Measurements from ENCODE around the gene SERGEF. TPM values are rescaled to one million over a fixed set of nuclear protein-coding genes. Genes with fewer than 3 reads are reported as not detected.

SERGEF gene
- total and polyA plus RNA-seq, 2 of the 13 experiments (the other 11 are each of a cell fraction or from before 2014, with no cell fraction given) = 54.5 to 114 TPM

DNA sequence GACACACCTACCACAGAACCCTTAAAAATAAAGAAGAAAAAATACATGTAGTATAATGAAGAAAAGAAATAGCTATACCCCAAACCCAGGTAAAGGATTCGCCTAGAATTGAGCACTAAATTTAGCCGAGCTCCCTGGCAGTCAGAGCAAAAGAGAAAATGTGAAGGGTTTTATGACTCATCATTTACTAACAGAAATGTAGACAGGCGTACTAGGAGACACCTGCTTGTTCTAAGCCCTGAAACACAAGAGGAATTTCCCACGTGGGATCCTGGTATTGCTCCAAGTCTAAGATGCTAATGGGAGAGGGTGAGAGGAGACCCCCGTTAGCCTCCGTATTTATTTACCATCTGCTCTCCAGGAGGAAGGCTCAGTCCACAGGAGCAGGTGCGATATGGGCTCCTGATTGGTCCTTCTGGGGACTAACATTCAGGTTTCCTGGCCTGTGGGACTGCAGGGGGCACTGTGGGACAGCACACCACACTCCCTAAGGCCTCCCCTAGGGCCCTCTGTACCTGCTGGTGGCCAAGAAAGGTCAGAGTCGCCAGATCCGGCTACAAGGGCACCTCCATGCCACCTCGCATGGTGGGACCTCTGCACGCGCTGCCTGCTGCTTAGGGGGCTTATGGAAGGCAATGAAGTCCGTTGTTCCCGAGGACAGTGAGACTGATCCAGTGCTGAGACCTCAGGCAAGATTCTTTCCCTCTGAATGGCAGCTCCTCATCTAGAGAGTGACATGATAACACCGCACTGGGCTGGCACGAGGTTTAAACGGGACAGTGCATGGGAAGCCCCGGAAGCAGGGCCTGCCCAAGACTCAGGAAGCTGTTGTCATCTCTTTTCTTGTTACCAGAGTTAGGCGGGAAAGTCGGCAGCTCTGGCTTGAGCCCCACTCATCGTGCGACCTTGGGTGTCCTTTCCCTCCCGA, 252.5 kb downstream of the SERGEF start (continued):
- TF ChIP-seq, protein P1, sequence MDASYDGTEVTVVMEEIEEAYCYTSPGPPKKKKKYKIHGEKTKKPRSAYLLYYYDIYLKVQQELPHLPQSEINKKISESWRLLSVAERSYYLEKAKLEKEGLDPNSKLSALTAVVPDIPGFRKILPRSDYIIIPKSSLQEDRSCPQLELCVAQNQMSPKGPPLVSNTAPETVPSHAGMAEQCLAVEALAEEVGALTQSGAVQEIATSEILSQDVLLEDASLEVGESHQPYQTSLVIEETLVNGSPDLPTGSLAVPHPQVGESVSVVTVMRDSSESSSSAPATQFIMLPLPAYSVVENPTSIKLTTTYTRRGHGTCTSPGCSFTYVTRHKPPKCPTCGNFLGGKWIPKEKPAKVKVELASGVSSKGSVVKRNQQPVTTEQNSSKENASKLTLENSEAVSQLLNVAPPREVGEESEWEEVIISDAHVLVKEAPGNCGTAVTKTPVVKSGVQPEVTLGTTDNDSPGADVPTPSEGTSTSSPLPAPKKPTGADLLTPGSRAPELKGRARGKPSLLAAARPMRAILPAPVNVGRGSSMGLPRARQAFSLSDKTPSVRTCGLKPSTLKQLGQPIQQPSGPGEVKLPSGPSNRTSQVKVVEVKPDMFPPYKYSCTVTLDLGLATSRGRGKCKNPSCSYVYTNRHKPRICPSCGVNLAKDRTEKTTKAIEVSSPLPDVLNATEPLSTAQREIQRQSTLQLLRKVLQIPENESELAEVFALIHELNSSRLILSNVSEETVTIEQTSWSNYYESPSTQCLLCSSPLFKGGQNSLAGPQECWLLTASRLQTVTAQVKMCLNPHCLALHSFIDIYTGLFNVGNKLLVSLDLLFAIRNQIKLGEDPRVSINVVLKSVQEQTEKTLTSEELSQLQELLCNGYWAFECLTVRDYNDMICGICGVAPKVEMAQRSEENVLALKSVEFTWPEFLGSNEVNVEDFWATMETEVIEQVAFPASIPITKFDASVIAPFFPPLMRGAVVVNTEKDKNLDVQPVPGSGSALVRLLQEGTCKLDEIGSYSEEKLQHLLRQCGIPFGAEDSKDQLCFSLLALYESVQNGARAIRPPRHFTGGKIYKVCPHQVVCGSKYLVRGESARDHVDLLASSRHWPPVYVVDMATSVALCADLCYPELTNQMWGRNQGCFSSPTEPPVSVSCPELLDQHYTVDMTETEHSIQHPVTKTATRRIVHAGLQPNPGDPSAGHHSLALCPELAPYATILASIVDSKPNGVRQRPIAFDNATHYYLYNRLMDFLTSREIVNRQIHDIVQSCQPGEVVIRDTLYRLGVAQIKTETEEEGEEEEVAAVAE (CRISPR knock-in tag; IDR thresholded peaks at IDR 0.05; ENCODE audit: borderline replicate concordance) = no peak
- TF ChIP-seq, protein P2, sequence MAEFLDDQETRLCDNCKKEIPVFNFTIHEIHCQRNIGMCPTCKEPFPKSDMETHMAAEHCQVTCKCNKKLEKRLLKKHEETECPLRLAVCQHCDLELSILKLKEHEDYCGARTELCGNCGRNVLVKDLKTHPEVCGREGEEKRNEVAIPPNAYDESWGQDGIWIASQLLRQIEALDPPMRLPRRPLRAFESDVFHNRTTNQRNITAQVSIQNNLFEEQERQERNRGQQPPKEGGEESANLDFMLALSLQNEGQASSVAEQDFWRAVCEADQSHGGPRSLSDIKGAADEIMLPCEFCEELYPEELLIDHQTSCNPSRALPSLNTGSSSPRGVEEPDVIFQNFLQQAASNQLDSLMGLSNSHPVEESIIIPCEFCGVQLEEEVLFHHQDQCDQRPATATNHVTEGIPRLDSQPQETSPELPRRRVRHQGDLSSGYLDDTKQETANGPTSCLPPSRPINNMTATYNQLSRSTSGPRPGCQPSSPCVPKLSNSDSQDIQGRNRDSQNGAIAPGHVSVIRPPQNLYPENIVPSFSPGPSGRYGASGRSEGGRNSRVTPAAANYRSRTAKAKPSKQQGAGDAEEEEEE (CRISPR knock-in tag; IDR thresholded peaks at IDR 0.05; ENCODE audit: borderline replicate concordance) = no peak
- TF ChIP-seq, protein P3, sequence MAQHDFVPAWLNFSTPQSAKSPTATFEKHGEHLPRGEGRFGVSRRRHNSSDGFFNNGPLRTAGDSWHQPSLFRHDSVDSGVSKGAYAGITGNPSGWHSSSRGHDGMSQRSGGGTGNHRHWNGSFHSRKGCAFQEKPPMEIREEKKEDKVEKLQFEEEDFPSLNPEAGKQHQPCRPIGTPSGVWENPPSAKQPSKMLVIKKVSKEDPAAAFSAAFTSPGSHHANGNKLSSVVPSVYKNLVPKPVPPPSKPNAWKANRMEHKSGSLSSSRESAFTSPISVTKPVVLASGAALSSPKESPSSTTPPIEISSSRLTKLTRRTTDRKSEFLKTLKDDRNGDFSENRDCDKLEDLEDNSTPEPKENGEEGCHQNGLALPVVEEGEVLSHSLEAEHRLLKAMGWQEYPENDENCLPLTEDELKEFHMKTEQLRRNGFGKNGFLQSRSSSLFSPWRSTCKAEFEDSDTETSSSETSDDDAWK (CRISPR knock-in tag; IDR thresholded peaks at IDR 0.05) = no peak
- TF ChIP-seq ZFP82 (CRISPR knock-in tag; IDR thresholded peaks at IDR 0.05; ENCODE audit: borderline replicate concordance) (no peak), BHLHE40 (IDR thresholded peaks at IDR 0.05; ENCODE audit: low read length) (no peak), SYNCRIP (IDR thresholded peaks at IDR 0.05; ENCODE audit: insufficient read depth, low read depth, low read length) (no peak), RAD21 (CRISPR knock-in tag; IDR thresholded peaks at IDR 0.05) (peak; percentile 96), PHF5A (CRISPR knock-in tag; IDR thresholded peaks at IDR 0.05; ENCODE audit: low read depth, unreplicated experiment) (no peak), ZNF263 (CRISPR knock-in tag; IDR thresholded peaks at IDR 0.05) (no peak), MXI1 (IDR thresholded peaks at IDR 0.05; ENCODE audit: borderline replicate concordance, low read depth, low read length) (no peak), NR2C2 (CRISPR knock-in tag; IDR thresholded peaks at IDR 0.05; ENCODE audit: borderline replicate concordance) (no peak), ZNF292 (CRISPR knock-in tag; IDR thresholded peaks at IDR 0.05; ENCODE audit: borderline replicate concordance, low read depth) (no peak)
- TF ChIP-seq, protein P4, sequence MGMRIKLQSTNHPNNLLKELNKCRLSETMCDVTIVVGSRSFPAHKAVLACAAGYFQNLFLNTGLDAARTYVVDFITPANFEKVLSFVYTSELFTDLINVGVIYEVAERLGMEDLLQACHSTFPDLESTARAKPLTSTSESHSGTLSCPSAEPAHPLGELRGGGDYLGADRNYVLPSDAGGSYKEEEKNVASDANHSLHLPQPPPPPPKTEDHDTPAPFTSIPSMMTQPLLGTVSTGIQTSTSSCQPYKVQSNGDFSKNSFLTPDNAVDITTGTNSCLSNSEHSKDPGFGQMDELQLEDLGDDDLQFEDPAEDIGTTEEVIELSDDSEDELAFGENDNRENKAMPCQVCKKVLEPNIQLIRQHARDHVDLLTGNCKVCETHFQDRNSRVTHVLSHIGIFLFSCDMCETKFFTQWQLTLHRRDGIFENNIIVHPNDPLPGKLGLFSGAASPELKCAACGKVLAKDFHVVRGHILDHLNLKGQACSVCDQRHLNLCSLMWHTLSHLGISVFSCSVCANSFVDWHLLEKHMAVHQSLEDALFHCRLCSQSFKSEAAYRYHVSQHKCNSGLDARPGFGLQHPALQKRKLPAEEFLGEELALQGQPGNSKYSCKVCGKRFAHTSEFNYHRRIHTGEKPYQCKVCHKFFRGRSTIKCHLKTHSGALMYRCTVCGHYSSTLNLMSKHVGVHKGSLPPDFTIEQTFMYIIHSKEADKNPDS (CRISPR knock-in tag; IDR thresholded peaks at IDR 0.05) = no peak
- TF ChIP-seq, protein P5, sequence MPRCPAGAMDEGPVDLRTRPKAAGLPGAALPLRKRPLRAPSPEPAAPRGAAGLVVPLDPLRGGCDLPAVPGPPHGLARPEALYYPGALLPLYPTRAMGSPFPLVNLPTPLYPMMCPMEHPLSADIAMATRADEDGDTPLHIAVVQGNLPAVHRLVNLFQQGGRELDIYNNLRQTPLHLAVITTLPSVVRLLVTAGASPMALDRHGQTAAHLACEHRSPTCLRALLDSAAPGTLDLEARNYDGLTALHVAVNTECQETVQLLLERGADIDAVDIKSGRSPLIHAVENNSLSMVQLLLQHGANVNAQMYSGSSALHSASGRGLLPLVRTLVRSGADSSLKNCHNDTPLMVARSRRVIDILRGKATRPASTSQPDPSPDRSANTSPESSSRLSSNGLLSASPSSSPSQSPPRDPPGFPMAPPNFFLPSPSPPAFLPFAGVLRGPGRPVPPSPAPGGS (CRISPR knock-in tag; IDR thresholded peaks at IDR 0.05) = no peak
- TF ChIP-seq, protein P6, sequence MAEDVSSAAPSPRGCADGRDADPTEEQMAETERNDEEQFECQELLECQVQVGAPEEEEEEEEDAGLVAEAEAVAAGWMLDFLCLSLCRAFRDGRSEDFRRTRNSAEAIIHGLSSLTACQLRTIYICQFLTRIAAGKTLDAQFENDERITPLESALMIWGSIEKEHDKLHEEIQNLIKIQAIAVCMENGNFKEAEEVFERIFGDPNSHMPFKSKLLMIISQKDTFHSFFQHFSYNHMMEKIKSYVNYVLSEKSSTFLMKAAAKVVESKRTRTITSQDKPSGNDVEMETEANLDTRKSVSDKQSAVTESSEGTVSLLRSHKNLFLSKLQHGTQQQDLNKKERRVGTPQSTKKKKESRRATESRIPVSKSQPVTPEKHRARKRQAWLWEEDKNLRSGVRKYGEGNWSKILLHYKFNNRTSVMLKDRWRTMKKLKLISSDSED (CRISPR knock-in tag; IDR thresholded peaks at IDR 0.05) = no peak
